Measurements from ENCODE around the gene RALY. TPM values are rescaled to one million over a fixed set of nuclear protein-coding genes. Genes with fewer than 3 reads are reported as not detected.

The RALY gene
- total RNA-seq, 1 donor from 2014 or later = 78.5 TPM

DNA sequence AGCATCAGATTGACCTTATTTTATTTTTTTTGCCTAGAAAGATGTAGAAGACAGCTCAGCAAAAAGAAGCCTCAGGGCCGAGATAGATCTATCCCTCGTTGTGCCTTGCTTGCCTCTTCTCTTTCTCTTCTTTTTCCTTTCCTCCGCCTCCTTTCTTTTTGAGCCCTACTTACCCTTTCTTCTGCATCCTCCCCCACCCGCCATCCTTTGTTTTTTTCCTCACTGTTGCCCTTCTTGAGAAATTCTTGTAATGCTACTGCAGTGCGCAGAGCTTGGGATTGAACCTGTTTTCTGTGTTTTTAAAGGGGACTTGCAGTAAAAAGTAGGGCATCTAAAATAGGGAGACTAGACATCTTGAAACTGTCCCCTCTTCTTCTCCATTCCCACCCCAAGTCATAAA is 18.6 kb downstream of the RALY start:
- Histone ChIP-seq H3K27ac (no peak overlapping the region), H3K27me3 (no peaks in the 10 kb centered on the region), H3K4me1 (peaks cover 9 to 60% of the 10 kb centered on the region in 2 donors), H3K4me3 (no peak overlapping the region), H3K9me3 (no peaks in the 10 kb centered on the region), H3K36me3 (no peaks in the 10 kb centered on the region)
- TF ChIP-seq, protein P1, sequence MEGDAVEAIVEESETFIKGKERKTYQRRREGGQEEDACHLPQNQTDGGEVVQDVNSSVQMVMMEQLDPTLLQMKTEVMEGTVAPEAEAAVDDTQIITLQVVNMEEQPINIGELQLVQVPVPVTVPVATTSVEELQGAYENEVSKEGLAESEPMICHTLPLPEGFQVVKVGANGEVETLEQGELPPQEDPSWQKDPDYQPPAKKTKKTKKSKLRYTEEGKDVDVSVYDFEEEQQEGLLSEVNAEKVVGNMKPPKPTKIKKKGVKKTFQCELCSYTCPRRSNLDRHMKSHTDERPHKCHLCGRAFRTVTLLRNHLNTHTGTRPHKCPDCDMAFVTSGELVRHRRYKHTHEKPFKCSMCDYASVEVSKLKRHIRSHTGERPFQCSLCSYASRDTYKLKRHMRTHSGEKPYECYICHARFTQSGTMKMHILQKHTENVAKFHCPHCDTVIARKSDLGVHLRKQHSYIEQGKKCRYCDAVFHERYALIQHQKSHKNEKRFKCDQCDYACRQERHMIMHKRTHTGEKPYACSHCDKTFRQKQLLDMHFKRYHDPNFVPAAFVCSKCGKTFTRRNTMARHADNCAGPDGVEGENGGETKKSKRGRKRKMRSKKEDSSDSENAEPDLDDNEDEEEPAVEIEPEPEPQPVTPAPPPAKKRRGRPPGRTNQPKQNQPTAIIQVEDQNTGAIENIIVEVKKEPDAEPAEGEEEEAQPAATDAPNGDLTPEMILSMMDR (IDR thresholded peaks at IDR 0.05) = no peak
- no peak for DNase-seq (ENCODE audit: low spot score in 2 of 2)
- intact Hi-C loops (cut with DNase I) = loop anchor here (2.0 kb wide), 1 partner anchor 18 kb away; no protein-coding TSS in a partner anchor

DNA sequence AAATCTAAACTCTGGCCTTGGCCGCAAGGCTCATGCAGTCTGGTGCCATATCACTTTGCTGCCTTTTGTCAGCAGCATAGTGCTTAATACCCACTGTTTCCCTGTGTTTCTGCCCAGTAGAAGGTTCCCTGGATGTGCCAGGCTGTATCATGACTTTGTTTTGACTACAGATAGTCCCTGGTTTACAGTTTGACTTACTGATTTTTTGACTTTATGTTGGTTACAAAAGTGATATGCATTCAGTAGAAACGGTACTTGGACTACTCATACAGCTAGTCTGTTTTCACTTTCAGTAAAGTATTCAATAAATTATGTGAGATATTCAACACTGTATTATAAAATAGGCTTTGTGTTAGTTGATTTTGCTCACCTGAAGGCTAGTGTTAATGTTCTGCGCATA is 19.0 kb downstream of the RALY start:
- Histone ChIP-seq H3K27me3 (no peaks in the 10 kb centered on the region), H3K4me3 (no peak overlapping the region), H3K9me3 (no peaks in the 10 kb centered on the region), H3K36me3 (no peaks in the 10 kb centered on the region), H3K4me1 (peaks cover 9 to 64% of the 10 kb centered on the region in 2 donors), H3K27ac (no peak overlapping the region)
- intact Hi-C loops (cut with DNase I) = loop anchor here (2.0 kb wide), 1 partner anchor 18 kb away; no protein-coding TSS in a partner anchor
- no peak for DNase-seq (ENCODE audit: low spot score in 2 of 2)
- TF ChIP-seq, protein P1 (IDR thresholded peaks at IDR 0.05) = no peak

DNA sequence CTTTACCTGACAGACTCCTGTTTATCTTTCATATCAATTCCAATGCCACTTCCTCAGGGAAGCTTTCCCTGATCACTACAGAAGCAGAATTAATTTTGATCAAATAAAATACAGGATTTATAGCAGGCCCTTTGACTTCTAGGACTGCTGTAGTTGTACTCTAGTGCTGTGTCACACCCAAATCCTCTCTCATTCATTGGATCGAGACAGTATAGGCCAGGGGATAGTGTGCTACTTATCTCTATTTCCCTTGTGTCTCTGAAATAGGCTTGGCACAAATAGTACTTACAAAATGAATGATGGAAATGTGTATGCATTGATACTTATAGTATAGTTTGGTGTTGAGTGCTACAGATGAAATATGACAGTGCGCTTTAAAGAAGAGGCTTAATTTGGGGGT is 19.8 kb downstream of the RALY start:
- H3K36me3 ChIP-seq = no peaks in the 10 kb centered on the region
- TF ChIP-seq, protein P1 (IDR thresholded peaks at IDR 0.05) = no peak
- H3K9me3 ChIP-seq = no peaks in the 10 kb centered on the region
- peak overlapping the region in 1 of 2 donors; percentile 70 for H3K27ac ChIP-seq
- peaks cover 9 to 70% of the 10 kb centered on the region in 2 donors for H3K4me1 ChIP-seq
- no peak for DNase-seq (ENCODE audit: low spot score in 2 of 2)
- intact Hi-C loops (cut with DNase I) = loop anchor here (2.0 kb wide), 1 partner anchor 19 kb away; no protein-coding TSS in a partner anchor
- no peaks in the 10 kb centered on the region for H3K27me3 ChIP-seq
- no peak overlapping the region for H3K4me3 ChIP-seq

DNA sequence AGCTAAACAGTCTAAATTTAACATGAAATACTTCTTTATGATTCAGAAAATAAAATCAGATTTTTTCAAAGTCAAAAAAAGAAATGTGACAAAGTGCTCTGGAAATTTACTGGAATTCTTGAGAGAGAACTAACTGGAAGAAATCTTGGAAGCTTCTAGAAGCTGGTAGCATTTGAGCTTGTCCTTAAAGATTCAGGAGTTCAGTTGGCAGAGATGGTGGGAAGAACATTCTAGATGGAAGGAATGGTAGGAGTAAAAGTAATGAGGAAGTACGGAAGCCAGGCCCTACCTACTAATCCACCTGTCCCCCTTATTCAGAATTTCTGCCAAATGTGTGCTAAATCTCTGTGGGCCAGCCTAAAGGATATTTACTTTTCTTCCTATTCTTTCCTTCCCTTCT is 21.2 kb downstream of the RALY start:
- Histone ChIP-seq H3K9me3 (no peaks in the 10 kb centered on the region), H3K4me3 (no peak overlapping the region), H3K27ac (peak overlapping the region; percentile 70 to 71), H3K36me3 (no peaks in the 10 kb centered on the region), H3K4me1 (peaks cover 13 to 74% of the 10 kb centered on the region in 2 donors), H3K27me3 (no peaks in the 10 kb centered on the region)
- TF ChIP-seq, protein P1 (IDR thresholded peaks at IDR 0.05) = no peak
- no peak for DNase-seq (ENCODE audit: low spot score in 2 of 2)
- intact Hi-C loops (cut with DNase I) = no loop called here

DNA sequence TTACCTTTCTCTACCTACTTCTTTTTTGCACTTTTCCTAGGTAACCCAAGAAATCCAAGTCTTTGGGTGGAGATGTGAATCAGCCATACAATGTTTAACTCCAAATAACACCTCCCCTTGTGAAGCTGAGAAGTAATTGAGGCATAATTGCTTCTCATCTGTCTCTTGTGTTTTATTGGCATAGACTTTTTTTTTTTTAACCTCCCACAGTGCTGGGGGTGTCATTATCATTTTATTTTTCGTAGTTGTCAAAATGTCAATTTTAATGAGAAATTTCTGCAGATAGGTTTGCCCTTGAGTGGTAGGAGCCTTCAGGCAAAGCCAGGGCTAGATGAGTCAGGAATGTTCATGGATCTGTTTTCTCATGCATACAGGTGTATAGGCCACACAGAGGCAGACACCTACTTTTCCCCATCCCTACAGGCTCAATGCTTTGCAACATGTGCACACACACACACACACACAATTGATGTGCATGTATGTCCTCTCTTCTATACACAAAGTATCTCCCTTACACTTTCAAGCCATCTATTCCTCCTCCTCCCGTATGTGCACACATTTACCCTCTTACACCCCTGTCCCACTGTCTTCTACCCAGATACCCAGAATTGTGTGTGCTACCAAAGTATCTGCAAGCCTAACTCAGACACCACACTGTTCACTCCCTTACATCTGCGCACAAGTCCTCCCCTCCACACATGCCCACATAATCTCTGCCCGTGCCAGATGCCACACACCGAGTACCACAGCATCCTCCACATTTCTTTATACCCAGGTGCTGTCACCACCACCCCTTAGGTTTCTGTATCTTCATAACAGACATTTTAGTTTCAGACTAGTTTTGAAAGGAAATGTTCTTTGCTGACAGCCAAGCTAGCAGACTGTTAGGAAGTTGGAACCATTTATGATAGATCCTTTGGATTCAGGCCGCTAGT is 22.0 kb downstream of the RALY start:
- no peaks in the 10 kb centered on the region for H3K9me3 ChIP-seq
- TF ChIP-seq, protein P1 (IDR thresholded peaks at IDR 0.05) = no peak
- H3K4me1 ChIP-seq = peaks cover 11 to 69% of the 10 kb centered on the region in 2 donors
- no peak overlapping the region for H3K4me3 ChIP-seq
- peak overlapping the region; percentile 70 to 71 for H3K27ac ChIP-seq
- H3K27me3 ChIP-seq = no peaks in the 10 kb centered on the region
- intact Hi-C loops (cut with DNase I) = no loop called here
- H3K36me3 ChIP-seq = no peaks in the 10 kb centered on the region
- DNase-seq (ENCODE audit: low spot score in 2 of 2) = no peak
